Esophagus squamous epithelium (tissue), 4 donors: Measurements from ENCODE around the gene PCNT.
"Not testable (repeated sequence)": the region's sequence is repeated elsewhere in the genome, so short reads cannot be mapped to it uniquely, and the experiment has no call there.

Experiments used
- CTCF ChIP-seq, 6 experiments: fragments of 450-650 bp in 4 of 6; fragments of 200-600 bp in 2 of 6; sonication (generic) in 2 of 6; IDR thresholded peaks; one replicate each; pipeline ENCODE4 v1.5.1; 2016 to 2019; ENCODE audit warnings: antibody characterized with exemption in 6 of 6, mild to moderate bottlenecking in 4 of 6, moderate library complexity in 4 of 6
- POLR2A ChIP-seq, 4 donors: fragments of 450-650 bp; IDR thresholded peaks; one replicate each; pipeline ENCODE4 v1.6.1; 2017; ENCODE audit warnings: antibody characterized with exemption in 4 of 4, mild to moderate bottlenecking in 4 of 4, moderate library complexity in 3 of 4

- not testable (repeated sequence) for TF ChIP-seq POLR2A, CTCF (IDR thresholded peaks at IDR 0.05)
Measured at GRCh38 chr21:46310260-46310659, 13.7 kb upstream of the PCNT start.
